GM19193 (cell line): ENCODE data around the gene PROSER2.

ENCODE experiments used
- POLR2A ChIP-seq: IDR thresholded peaks from 4 replicates; pipeline ENCODE4 v1.6.1; 2011; ENCODE audit not compliant: insufficient read depth, insufficient read length; ENCODE audit errors: extremely low read depth

Gene PROSER2

DNA sequence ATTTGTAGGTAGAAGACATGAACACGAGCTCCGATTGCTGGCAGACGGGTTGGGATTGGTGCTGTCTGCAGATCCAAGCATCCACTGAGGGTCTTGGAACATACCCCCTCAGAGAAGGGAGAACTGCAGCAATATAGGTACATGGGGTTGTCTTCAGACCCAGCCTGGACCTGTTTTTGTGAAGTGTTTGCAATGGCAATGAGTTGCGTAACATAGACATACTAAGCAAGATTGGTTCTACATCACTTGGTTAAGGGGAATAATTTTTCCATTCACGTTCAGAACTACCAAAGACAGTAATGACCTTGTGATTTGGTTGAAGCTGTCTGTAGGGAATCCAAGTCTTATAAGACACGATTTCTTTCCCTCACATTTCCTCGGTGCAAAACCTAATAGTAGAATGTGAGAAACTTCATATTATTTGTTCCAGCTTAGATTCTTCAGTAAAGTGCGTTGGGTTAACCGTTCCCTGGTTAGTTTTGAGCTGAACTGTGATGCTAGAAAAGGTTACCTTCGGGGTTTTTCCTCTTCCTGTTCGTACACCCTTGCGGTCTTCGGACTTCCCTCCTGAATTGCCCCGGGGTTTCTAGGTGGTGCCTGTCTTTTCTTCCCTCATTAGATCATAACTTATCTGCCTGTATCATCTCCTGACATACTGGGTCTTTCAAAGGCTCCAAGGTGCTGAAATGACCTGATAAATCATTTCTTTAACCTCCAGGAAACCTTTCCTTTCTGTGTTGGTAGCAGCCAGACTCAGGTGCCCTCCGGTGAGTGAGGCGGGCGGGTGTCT lies 14.4 kb downstream of the PROSER2 start:
- TF ChIP-seq POLR2A = no peak

DNA sequence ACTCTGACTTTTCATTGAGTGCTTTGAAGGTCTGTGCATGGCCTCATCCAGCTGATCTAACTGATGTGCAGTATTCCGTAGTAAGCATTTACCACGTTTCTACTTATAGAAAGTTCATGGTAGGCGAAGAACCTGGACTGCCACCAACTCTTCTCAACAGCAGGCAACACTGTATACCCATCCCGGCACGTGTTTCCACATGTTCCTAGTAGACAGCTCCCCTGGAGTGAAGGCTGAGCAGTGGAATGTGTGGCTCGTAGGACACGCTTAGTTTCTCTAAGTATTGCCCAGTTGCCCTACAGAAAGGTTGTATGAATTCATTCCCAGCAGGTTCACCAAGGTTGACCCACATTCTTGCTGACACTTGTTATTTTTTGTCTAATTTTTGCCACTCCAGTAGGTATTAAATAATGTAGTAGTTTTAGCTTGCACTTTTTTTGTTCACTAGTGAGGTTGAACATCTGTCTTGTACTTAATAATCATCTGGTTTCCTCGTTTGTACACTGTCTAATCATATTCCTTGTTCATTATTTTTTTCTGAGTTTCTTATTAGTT lies 15.2 kb downstream of the PROSER2 start:
- TF ChIP-seq POLR2A = no peak

DNA sequence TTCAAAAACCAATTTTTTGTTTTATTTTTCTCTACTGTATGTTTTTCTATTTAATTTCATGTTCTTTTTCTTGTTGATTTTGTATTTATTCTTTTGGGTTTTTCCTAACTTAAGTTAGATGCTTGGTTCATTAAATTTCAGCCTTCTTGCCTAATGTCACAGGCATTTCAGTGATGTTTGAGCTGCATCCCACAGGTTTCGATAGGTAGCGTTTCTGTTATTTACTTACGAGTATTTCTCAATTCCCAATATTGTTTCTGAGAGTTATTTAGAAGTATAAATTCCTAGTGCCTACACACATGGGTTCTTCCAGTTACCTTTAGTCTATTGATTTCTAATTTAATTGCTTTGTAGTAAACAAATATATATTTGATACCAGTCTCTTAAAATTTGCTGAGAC lies 18.2 kb downstream of the PROSER2 start:
- TF ChIP-seq POLR2A = no peak

DNA sequence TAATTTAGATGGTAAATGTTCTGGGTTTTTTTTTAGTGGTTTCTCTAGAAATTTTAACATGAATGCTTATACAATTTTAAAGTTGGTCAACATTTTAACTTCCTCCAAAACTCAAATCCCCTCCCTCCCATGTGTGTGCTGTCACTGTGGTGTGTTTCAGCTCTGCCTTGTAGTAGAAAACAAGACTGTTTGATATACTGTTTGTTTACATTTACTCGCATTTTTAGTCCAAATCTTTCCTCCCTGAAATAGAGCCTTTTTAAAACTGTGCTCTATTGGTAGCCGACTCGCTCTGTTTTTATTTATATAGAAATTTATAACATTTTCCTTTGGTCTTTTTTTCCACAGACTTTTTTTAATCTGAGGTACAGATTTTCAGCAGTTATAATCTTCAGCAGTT lies 19.3 kb downstream of the PROSER2 start:
- TF ChIP-seq POLR2A = no peak

DNA sequence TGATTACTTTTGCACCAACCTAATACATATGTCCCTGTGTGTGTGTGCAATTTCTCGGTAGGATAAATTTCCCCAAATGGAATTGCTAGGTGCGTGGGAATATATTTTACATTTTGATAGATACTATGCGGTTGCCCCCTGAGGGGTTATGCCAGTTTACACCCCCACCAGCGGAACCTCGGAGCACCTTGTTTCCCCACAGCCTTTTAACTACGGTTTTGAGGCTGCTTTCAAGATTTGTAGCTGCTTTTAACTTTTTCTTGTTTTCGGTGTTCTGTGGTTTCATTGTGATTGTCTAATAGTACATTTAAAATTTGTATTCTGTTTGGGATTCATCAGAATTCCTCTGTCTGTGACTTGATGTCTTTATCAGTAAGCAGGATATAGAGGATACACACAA lies 22.0 kb downstream of the PROSER2 start:
- no peak for TF ChIP-seq POLR2A

DNA sequence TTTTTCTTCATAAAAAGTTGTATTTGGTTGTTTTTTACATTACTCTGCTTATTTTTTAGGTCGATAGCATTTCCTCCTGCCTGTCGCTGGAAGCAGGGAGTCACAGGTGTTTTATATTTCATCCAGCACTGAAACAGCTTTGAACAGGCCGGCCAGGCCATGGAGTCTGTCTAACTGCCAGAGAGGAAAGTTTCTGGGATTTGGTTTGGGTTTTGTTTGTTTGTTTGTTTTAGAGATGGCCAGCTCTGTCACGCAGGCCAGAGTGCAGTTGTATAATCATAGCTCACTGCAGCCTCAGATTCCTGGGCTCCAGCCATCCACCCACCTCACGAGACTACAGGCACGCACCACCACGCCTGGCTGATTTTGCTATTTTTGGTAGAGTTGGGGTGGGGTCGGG lies 23.4 kb downstream of the PROSER2 start:
- TF ChIP-seq POLR2A = no peak

DNA sequence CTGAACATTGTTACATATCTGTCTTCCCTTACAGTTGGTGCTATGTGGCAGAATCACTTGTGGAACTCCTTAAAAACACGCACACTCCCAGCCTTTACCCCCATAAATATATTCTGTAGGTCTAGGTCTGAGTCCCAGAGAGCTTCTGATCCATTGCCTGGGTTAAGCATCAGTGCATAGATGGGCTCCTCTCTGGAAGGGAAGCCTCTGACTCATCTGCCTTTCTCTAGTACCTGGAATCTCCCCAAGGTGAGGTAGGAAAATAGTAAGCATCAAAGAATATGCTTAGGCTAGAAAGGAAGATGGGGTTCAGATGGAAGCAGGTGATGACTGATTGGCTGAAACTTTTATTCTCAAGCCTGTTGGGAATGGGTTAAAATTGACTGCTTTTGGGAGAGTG lies 26.1 kb downstream of the PROSER2 start:
- TF ChIP-seq POLR2A = no peak

DNA sequence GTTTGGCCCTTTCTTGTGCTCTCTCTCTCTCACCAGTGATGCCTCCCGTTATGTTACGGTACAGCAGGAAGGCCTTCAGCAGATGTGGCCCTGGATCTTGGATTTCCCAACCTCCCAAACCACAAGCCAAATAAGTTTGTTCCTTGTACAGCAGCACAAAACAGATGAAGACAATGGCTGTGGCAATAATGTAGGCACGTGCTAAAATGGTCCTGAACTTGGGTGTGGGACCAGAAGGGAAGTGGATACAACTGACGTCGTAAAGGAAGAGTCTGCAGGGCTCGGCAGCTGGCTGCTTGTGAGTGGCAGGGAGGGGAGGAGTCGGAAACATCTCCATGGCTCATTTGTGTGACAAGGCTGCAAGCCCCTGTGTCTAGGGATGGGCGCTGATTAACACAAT lies 26.8 kb downstream of the PROSER2 start:
- no peak for TF ChIP-seq POLR2A

DNA sequence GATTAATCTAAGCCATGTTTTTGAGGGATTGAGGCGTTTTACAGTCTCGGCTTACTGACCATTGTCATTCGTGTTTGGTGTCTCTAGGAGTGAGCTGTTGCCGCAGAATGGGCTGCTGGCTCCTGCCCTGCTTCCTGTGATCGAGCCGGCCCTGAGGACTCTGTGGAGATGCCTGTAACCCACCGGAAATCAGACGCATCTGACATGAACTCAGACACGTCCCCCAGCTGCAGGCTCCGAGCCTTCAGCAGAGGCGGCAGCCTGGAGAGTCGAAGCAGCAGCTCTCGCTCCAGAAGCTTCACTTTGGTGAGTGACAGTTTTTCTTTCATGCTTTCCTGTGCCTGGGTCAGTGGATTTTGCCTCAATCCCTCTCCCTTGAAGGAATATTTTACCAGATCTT lies 28.8 kb downstream of the PROSER2 start:
- no peak for TF ChIP-seq POLR2A

DNA sequence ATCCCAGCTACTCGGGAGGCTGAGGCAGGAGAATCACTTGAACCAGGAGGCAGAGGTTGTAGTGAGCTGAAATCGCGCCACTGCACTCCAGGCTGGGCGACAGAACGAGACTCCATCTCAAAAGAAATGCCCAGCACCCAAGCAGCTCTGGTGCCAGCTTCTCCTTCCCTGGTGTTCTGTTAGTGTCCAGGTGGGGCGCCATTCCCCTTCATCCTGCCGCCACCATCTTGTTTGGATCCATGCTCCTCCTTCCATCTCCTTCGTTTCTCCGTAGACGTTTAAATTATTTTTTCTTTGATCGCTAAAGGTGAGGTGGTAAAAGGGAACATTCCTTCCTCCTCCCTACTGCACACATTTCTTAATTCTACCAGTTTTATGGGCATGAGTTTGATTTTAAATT lies 30.3 kb downstream of the PROSER2 start:
- TF ChIP-seq POLR2A = no peak

DNA sequence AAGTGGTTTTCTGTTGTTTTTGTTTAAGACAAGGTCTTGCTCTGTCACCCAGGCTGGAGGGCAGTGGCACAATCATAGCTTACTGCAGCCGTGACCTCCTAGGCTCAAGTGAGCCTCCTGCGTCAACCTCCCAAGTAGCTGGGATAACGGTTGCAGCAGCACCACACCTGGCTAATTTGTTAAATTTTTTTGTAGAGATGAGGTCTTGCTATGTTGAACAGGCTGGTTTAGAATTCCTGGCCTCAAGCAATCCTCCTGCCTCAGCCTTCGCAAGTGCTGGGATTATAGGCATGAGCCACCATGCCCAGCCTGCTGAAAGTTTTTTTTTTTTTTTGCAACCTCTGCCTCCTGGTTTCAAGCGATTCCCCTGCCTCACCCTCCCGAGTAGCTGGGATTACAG lies 31.1 kb downstream of the PROSER2 start:
- TF ChIP-seq POLR2A = no peak

DNA sequence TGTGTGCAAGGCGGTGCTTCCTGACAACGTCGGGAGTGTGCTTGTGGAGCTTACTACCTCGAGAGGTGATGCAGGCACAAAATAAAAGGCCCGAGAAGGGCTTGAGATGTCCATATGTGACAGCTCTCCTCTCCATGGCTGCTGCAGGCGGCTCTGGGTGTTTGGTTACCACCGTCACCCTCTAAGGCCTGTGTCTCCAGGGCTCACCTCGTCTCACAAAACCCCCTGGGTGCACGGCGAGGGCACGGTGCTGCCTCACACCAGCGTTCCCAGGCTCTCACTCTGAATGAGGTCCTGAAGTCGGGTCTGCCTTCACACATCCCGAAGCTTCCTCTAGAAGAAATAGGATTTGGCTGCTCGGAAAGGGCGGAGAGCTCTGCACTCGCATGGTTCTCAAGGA lies 32.9 kb downstream of the PROSER2 start:
- no peak for TF ChIP-seq POLR2A

DNA sequence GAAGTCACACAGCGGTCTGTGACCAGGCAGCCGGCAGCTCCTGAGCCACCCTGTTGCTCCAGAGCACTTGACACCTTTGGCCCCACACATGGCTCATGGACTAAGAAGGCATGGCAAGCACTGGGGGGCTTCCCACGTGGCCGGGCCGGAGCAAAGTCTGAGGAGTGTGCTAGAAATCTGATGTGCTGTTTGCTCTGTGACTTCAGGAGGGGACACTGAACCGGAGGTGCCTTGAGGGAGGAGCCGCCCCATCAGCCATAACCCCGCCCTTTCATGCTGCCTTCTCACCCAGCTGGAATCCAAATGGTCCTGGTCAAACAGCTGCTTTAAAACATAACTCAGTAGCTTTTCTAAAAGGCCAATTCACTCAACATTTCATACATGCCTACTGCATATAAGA lies 33.5 kb downstream of the PROSER2 start:
- no peak for TF ChIP-seq POLR2A

DNA sequence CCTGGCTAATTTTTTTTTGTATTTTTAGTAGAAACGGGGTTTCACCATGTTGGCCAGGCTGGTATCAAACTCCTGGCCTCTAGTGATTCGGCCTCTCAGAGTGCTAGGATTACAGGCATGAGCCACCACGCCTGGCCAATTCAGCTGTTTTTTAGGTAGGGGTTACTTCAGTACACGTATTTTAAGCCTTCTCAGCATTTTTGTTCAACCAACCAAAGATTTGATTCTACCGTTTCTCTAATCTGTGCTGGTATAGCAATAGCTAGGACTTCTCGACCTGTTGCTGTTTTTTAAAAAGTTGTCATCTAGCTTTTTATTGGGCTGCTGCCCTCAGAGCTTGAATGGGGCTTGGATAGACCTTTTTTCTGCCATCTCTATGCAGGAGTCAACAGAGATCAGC lies 34.9 kb downstream of the PROSER2 start:
- no peak for TF ChIP-seq POLR2A

DNA sequence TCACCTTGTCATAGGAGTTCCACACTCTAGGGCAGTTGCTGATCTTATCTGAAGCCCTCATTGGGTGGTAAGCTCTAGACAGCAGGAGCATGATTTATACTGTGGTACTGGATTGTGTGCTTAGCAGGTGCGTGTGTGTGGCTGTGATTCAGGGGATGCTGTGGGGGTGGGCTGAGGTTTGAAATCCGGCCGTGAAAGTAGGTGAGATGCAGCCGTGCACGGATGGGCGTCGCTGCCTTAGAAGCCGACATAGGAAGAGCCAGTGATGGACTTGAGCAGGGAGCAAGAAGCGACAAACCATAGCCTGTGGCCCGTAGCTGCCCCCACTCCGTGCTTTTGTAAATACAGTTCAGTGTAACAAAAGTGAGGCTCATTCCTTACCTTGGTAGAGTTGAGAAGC lies 38.2 kb downstream of the PROSER2 start:
- TF ChIP-seq POLR2A = no peak

DNA sequence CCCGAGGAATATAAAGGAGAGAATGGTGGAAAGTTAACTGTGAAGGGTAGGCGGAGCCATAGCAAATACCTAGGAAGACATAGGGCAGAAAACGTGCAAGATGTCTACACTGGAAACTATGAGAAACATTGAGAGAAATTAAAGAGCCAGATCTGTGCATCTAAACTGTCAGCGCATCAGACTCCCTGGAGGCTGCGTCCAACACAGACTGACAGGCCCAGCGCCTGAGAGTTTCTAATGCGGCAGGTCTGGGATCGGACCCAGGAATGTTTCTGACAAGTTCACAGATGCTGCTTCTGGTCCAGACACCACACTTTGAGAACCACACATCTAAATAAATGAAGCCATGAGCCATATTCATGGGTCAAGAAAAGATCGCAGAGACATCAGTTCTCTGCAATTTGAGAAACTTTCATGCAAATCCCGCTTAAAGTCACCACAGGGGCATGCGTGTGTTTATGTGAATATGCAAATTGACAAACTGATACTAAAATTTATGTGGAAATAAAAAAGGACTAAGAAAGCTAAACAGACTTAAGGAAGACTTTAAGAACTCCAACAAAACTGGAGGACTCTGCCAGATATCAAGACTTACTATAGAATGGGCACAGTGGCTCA lies 38.8 kb downstream of the PROSER2 start:
- TF ChIP-seq POLR2A = no peak

DNA sequence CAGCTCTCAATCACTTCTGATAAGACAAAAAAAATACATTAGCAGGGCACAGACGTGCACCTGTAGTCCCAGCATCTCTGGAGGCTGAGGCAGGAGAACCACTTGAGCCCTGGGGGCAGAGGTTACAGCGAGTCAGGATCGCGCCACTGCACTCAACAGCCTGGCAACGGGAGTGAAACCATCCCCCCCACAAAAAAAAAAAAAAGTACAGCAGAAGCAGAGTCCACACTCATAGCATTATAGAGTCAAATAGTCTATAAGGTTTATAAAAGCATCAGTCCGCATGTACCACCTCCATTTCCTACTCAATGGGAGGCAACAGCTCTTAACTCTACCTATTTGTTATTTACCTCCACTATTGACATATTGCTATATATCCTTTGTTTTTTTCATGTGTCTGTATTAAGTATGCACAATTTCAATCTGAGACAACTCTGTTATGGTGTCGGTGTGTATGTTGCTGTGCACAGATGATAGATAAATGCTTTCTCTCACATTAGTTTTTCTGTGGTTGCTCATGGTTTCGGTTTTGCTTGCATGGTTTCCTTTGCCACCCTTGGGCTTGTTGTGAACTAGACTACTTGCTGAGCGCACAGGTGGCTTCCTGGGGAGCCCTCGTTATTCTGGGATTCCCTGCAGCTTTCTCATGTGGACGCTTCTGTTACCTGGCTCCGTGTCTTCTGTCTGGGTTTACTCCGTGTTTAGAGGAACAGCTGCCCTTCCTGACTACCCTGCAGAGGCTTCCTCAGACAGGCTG lies 40.4 kb downstream of the PROSER2 start:
- no peak for TF ChIP-seq POLR2A

DNA sequence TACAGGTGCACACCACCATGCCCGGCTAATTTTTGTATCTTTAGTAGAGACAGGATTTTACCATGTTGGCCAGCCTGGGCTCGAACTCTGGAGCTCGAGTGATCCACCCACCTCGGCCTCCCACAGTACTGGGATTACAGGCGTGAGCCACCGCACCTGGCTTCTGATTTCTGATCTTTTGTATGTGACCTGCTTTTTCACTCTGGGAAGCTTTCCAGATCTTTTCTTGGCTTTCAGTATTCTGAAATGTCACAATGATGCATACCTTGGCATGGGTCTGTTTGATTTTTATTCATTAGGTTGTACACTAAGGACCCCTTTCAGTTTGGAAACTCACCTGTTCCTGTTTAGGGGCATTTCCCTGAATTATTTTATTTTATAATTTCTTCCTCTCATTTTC lies 41.6 kb downstream of the PROSER2 start:
- no peak for TF ChIP-seq POLR2A
